HCT116 (cell line): ENCODE measurements around the gene FAM222B.

ENCODE experiments used
- ZNF274 ChIP-seq: fragments of 200-500 bp; sonication (Bioruptor generic); IDR thresholded peaks from 2 replicates; pipeline ENCODE4 v1.6.1; 2014; ENCODE audit warnings: mild to moderate bottlenecking, low read depth, low read length, inconsistent platforms
- TF ChIP-seq, protein P1 (sequence below), 3 experiments: fragments of 200-600 bp in 1 of 3; sonication (generic) in 1 of 3; IDR thresholded peaks in 2 of 3; conservative IDR thresholded peaks in 1 of 3; 2 replicates each; pipeline ENCODE4 v1.5.1; 2012 to 2017; ENCODE audit warnings: low read depth in 2 of 3, low read length in 2 of 3, antibody characterized with exemption in 1 of 3, borderline replicate concordance in 1 of 3, control low read depth in 1 of 3, mild to moderate bottlenecking in 1 of 3, mixed read lengths in 1 of 3, mixed run types in 1 of 3, moderate library complexity in 1 of 3; ENCODE audit not compliant: insufficient read depth in 1 of 3

DNA sequence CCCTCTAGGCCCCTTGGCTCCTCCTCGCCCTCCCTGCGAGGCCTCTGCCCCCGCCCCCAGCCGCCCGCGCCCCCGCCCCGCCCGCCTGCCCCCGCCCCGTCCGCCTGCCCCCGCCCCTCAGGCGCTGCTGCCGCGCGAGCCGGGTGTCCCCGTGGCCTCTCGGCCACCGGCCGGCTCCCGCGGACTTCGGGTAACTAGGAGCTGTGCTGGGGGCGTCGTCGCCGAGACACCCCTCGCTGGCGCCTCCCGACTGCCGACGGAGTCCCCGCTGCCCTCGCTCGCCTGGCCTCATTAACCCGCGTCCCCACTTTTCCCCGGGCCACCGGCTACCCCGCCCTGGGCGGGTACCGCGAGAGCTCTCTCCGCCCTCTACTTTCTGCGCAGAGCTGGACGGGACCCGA is 116.4 kb downstream of the FAM222B start, which contains the start of gene TLCD1:
- TF ChIP-seq ZNF274: no peak
- TF ChIP-seq, protein P1, sequence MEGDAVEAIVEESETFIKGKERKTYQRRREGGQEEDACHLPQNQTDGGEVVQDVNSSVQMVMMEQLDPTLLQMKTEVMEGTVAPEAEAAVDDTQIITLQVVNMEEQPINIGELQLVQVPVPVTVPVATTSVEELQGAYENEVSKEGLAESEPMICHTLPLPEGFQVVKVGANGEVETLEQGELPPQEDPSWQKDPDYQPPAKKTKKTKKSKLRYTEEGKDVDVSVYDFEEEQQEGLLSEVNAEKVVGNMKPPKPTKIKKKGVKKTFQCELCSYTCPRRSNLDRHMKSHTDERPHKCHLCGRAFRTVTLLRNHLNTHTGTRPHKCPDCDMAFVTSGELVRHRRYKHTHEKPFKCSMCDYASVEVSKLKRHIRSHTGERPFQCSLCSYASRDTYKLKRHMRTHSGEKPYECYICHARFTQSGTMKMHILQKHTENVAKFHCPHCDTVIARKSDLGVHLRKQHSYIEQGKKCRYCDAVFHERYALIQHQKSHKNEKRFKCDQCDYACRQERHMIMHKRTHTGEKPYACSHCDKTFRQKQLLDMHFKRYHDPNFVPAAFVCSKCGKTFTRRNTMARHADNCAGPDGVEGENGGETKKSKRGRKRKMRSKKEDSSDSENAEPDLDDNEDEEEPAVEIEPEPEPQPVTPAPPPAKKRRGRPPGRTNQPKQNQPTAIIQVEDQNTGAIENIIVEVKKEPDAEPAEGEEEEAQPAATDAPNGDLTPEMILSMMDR (IDR thresholded peaks at IDR 0.05 in 2 of 3, conservative IDR thresholded peaks at IDR 0.05 in 1 of 3; ENCODE audit: borderline replicate concordance in 1 of 3, insufficient read depth in 1 of 3, low read depth in 2 of 3, low read length in 2 of 3): no peak
